Calu3 (cell line): ENCODE measurements around the gene VANGL1. TPM values are rescaled to one million over a fixed set of nuclear protein-coding genes. Genes with fewer than 3 reads are reported as not detected.

ENCODE experiments used
- BruUV-seq: library from RNA; stranded (reverse); fragments of 400-500 nt; replicated peaks from 2 replicates; lab custom pipeline; 2021; lab: Mats Ljungman, UMichigan
- CTCF ChIA-PET: fragments of 300-600 bp; sonication (Branson Sonifier 250); formaldehyde crosslinking; loops from one replicate; lab custom pipeline; 2022; ENCODE audit warnings: antibody characterized with exemption; lab: Charles Lee
- DNase-seq: peaks from one replicate; pipeline ENCODE4 v3.0.0; 2022
- H3K27ac Mint-ChIP-seq: one replicate; pipeline ENCODE4 v1.8.0; 2022; ENCODE audit warnings: mixed read lengths; ENCODE audit not compliant: unreplicated experiment
- H3K27me3 Mint-ChIP-seq: one replicate; pipeline ENCODE4 v1.8.0; 2022; ENCODE audit warnings: mixed read lengths; ENCODE audit not compliant: unreplicated experiment
- H3K36me3 Mint-ChIP-seq: one replicate; pipeline ENCODE4 v1.8.0; 2022; ENCODE audit warnings: mild to moderate bottlenecking, moderate library complexity, mixed read lengths; ENCODE audit not compliant: insufficient read depth, unreplicated experiment
- H3K4me1 Mint-ChIP-seq: one replicate; pipeline ENCODE4 v1.8.0; 2022; ENCODE audit warnings: mild to moderate bottlenecking, low read depth, mixed read lengths; ENCODE audit not compliant: unreplicated experiment
- H3K4me3 Mint-ChIP-seq: one replicate; pipeline ENCODE4 v1.8.0; 2022; ENCODE audit warnings: mild to moderate bottlenecking, low read depth, moderate library complexity, mixed read lengths; ENCODE audit not compliant: unreplicated experiment
- H3K9me3 Mint-ChIP-seq: one replicate; pipeline ENCODE4 v1.8.0; 2022; ENCODE audit warnings: low read depth, mixed read lengths; ENCODE audit not compliant: unreplicated experiment
- intact Hi-C: fragments of 100-400 bp; cut with micrococcal nuclease; formaldehyde crosslinking; loops from one replicate; pipeline ENCODE4 v1.10.0; 2022; ENCODE audit not compliant: unreplicated experiment
- total RNA-seq: library from RNA; stranded (reverse); gene quantifications from 2 replicates; pipeline ENCODE4 v1.2.3, GENCODE V29; 2022
- TF ChIP-seq, protein P1 (sequence below): fragments of 200-600 bp; IDR thresholded peaks from one replicate; pipeline ENCODE4 v1.8.0; 2022; ENCODE audit warnings: antibody characterized with exemption; ENCODE audit not compliant: unreplicated experiment

The VANGL1 gene
- total RNA-seq, 1 experiment from 2014 or later, result 22.4 TPM

DNA sequence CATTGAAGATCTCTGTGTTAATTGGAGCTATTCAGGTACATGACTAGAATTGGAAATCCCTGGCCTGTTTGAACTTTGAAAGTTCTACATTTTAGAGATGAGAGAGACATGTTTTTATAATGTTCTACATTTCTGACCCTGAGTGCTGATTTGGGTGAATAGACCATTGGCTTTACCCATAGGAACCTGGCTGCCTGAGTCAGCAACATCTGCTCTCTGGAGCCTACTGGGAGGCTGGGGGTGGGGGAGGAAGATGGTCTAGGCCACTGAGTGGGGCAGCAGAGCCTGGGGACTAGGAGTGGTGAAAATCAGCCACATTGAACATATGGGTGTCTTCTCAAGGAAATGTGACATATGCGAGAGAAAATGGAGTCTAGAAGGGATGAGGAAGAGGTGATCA is 1.4 kb upstream of the VANGL1 start:
- no peak for DNase-seq
- BruUV-seq, result no TSS peak
- H3K27ac Mint-ChIP-seq, result no peak overlapping the region
- intact Hi-C loops, result no loop called here
- H3K4me1 Mint-ChIP-seq, result no peaks in the 10 kb centered on the region
- TF ChIP-seq, protein P1, sequence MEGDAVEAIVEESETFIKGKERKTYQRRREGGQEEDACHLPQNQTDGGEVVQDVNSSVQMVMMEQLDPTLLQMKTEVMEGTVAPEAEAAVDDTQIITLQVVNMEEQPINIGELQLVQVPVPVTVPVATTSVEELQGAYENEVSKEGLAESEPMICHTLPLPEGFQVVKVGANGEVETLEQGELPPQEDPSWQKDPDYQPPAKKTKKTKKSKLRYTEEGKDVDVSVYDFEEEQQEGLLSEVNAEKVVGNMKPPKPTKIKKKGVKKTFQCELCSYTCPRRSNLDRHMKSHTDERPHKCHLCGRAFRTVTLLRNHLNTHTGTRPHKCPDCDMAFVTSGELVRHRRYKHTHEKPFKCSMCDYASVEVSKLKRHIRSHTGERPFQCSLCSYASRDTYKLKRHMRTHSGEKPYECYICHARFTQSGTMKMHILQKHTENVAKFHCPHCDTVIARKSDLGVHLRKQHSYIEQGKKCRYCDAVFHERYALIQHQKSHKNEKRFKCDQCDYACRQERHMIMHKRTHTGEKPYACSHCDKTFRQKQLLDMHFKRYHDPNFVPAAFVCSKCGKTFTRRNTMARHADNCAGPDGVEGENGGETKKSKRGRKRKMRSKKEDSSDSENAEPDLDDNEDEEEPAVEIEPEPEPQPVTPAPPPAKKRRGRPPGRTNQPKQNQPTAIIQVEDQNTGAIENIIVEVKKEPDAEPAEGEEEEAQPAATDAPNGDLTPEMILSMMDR, result no peak
- CTCF ChIA-PET, result no interaction called here
- no peak overlapping the region for H3K4me3 Mint-ChIP-seq
- H3K9me3 Mint-ChIP-seq, result peaks cover 15% of the 10 kb centered on the region
- peaks cover 24% of the 10 kb centered on the region for H3K36me3 Mint-ChIP-seq
- H3K27me3 Mint-ChIP-seq, result peaks cover 17% of the 10 kb centered on the region

DNA sequence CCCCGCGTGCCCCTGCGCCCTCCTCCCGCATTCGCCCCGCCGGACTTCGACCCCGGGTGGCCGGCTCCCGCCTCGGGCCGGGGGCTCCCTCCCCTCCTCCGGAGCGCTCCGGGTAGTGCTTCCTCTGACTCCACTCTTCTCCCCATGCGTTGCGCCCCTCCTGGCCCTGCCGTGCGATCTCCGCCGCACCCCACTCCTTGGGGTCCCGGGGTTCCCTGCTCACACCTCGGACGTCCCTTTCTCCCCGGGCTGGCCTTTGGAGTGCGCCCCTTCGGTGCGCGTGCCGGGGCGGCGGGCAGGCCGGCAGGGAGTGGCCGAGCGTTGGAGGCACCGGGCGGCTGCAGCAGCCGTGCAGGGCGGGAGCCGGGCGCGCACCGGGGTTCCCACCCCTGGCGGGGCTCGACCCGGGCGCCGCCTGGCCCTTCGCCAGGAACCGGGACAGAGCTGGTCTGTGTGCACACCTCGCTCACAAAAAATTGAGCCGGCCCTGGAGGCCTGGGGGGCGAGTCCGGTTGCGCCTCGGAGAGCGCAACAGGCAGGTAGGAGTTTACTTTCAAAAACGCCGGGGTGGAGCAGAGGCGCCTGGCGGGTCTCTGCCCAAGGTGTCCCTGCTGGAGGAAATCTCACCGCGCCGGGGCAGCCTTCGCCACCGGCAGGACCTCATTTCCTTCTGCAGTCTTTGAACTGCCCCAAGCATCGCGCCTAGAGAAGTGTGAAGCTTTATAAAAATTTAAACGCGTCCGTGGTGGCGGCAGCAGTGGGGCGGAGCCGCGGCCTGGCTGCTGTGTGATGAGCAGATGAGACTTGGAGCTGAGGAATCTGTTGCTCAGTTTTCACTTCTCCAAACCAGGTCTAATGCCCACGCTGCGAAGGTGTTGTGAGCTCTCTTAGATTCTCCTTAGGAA is 650 bp downstream of the VANGL1 start:
- DNase-seq, result peak; percentile 57

DNA sequence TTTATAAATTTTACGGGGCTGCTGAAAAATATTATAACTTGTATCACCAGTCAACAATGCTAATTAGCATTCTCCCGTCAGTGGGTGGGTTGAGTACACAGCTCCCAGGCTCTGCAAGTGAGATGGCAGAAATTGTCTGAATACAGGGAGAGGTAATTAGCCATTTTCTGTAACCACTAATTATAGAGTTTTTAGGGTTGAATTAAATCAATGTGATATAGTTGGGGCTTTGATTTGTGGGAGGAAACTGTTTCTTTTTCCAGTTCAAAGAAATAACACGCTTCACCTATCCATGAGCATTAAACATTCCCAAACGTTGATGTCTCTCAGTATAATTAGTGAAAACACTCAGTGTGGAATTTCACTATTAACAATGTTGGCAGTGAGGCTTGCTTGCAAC is 1.5 kb downstream of the VANGL1 start:
- TSS peak; percentile 46 for BruUV-seq
- intact Hi-C loops, result no loop called here
- Mint-ChIP-seq H3K36me3 (peaks cover 24% of the 10 kb centered on the region), H3K27ac (no peak overlapping the region), H3K4me1 (no peaks in the 10 kb centered on the region), H3K27me3 (peaks cover 9% of the 10 kb centered on the region), H3K9me3 (peaks cover 5% of the 10 kb centered on the region), H3K4me3 (peak overlapping the region; percentile 68)
- CTCF ChIA-PET, result interaction anchor here (1.5 kb wide), 1 partner anchor 63 kb away, joined by 3 read pairs; no protein-coding TSS in a partner anchor
- no peak for DNase-seq
- TF ChIP-seq, protein P1, result no peak

More for the DNA sequence above, 650 bp downstream of the VANGL1 start:
- TF ChIP-seq, protein P1, result no peak
- no peaks in the 10 kb centered on the region for H3K4me1 Mint-ChIP-seq
- intact Hi-C loops, result no loop called here
- H3K36me3 Mint-ChIP-seq, result peaks cover 24% of the 10 kb centered on the region
- H3K27ac Mint-ChIP-seq, result no peak overlapping the region
- CTCF ChIA-PET, result interaction anchor here (0.6 to 1.5 kb wide), 3 partner anchors 32 to 122 kb away, joined by 3 to 4 read pairs (median 3); no protein-coding TSS in a partner anchor
- peaks cover 11% of the 10 kb centered on the region for H3K9me3 Mint-ChIP-seq
- H3K4me3 Mint-ChIP-seq, result peak overlapping the region; percentile 68
- peaks cover 17% of the 10 kb centered on the region for H3K27me3 Mint-ChIP-seq
- BruUV-seq, result no TSS peak

DNA sequence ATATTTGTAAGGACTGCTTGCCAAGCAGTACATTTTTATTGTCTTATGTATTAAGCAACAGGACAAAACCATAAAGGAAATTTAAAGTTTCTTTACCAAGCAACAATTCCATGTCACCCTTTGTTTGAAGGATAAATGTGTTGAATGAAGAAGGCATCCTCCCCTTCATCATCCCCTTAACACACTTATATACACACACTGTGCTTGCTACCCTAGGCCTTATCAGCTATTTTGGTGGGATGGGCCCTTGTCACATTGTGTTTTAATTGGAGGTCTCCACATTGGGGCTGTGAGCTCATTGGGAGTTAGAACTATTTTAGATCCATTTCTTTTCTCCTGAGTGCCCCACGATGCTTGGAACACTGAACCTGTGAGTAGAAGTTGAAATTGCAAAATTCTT is 1.9 kb downstream of the VANGL1 start:
- Mint-ChIP-seq H3K4me1 (no peaks in the 10 kb centered on the region), H3K36me3 (peaks cover 24% of the 10 kb centered on the region), H3K9me3 (peaks cover under 1% of the 10 kb centered on the region), H3K27me3 (peaks cover 4% of the 10 kb centered on the region), H3K27ac (no peak overlapping the region), H3K4me3 (peak overlapping the region; percentile 68)
- BruUV-seq, result no TSS peak
- CTCF ChIA-PET, result no interaction called here
- no peak for DNase-seq
- TF ChIP-seq, protein P1, result no peak
- intact Hi-C loops, result no loop called here
